Measurements from ENCODE around the gene ZNF57. TPM values are rescaled to one million over a fixed set of nuclear protein-coding genes. Genes with fewer than 3 reads are reported as not detected.

ZNF57 gene
- total RNA-seq, 2 experiments from 2014 or later, result 3.1 to 3.7 TPM

Other genes with a start within 250 kb of the ZNF57 start
- gene GNG7, start 198.2 kb upstream of the ZNF57 start, total RNA-seq, result under 1 TPM; 0.25 to 0.40 TPM
- not detected for gene DIRAS1, start 179.6 kb upstream of the ZNF57 start, total RNA-seq
- 10 to 100 TPM; 25.4 to 27.4 TPM for gene SLC39A3, start 160.9 kb upstream of the ZNF57 start, total RNA-seq
- 10 to 100 TPM; 38.2 to 42.7 TPM for gene SGTA, start 117.7 kb upstream of the ZNF57 start, total RNA-seq
- gene THOP1, start 115.4 kb upstream of the ZNF57 start, total RNA-seq, result 10 to 100 TPM; 80.0 to 85.4 TPM
- 1 to 10 TPM; 2.3 to 3.0 TPM for gene ZNF554, start 81.1 kb upstream of the ZNF57 start, total RNA-seq
- gene ZNF555, start 59.5 kb upstream of the ZNF57 start, total RNA-seq, result 1 to 10 TPM; 2.7 to 2.9 TPM
- not detected for gene ZNF556, start 33.6 kb upstream of the ZNF57 start, total RNA-seq
- 1 to 10 TPM; 4.0 to 4.2 TPM for gene ZNF77, start 44.0 kb downstream of the ZNF57 start, total RNA-seq
- gene TLE6, start 76.6 kb downstream of the ZNF57 start, total RNA-seq, result 1 to 10 TPM; 1.1 to 2.0 TPM
- gene TLE2, start 128.4 kb downstream of the ZNF57 start, total RNA-seq, result 1 to 10 TPM; 1.3 to 1.4 TPM
- 100 to 1,000 TPM; 712 to 724 TPM for gene TLE5, start 161.6 kb downstream of the ZNF57 start, total RNA-seq
- under 1 TPM; 0.63 to 0.78 TPM for gene GNA11, start 193.4 kb downstream of the ZNF57 start, total RNA-seq
- 100 to 1,000 TPM; 140 TPM for gene GNA15, start 235.1 kb downstream of the ZNF57 start, total RNA-seq